Heart left ventricle (tissue), 16 donors: ENCODE results near the gene ASB1. TPM values are rescaled to one million over a fixed set of nuclear protein-coding genes. Genes with fewer than 3 reads are reported as not detected.

Experiments used
- ATAC-seq, 4 donors: fragments of 200-7000 bp; cut with Tn5 transposase; one replicate each; pipeline ENCODE4 v1.9.1; 2020 to 2022; ENCODE audit warnings: moderate library complexity in 4 of 4, mild to moderate bottlenecking in 3 of 4, moderate number of reproducible peaks in 1 of 4
- DNase-seq, 5 donors: peaks; one replicate each; pipeline ENCODE4 v3.0.0-alpha.2; 2020
- H3K27ac ChIP-seq, 12 donors: fragments of 200-600 bp; sonication (generic) in 4 of 12; one replicate each; pipeline versions ENCODE4 v1.5.0 to v1.8.0; 2016 to 2022; ENCODE audit warnings: mild to moderate bottlenecking in 2 of 12
- H3K27me3 ChIP-seq, 9 donors: fragments of 200-600 bp; sonication (generic) in 2 of 9; one replicate each; pipeline versions ENCODE4 v1.5.1 to v1.8.0; 2016 to 2022; ENCODE audit warnings: mild to moderate bottlenecking in 3 of 9
- H3K36me3 ChIP-seq, 9 donors: fragments of 200-600 bp; sonication (generic) in 2 of 9; one replicate each; pipeline versions ENCODE4 v1.5.0 to v1.8.0; 2018 to 2022; ENCODE audit warnings: mild to moderate bottlenecking in 2 of 9
- H3K4me1 ChIP-seq, 12 donors: fragments of 200-600 bp; sonication (generic) in 4 of 12; one replicate each; pipeline versions ENCODE4 v1.5.0 to v1.8.0; 2016 to 2022; ENCODE audit warnings: mild to moderate bottlenecking in 3 of 12
- H3K4me3 ChIP-seq, 12 donors: fragments of 200-600 bp; sonication (generic) in 4 of 12; one replicate each; pipeline versions ENCODE4 v1.5.0 to v1.8.0; 2017 to 2022; ENCODE audit warnings: mild to moderate bottlenecking in 9 of 12, moderate library complexity in 4 of 12
- H3K9me3 ChIP-seq, 12 donors: fragments of 200-600 bp; sonication (generic) in 4 of 12; one replicate each; pipeline versions ENCODE4 v1.5.0 to v1.8.0; 2016 to 2022; ENCODE audit warnings: mild to moderate bottlenecking in 1 of 12
- POLR2A ChIP-seq, 2 donors: fragments of 450-650 bp; IDR thresholded peaks; one replicate each; pipeline ENCODE4 v1.6.1; 2017; ENCODE audit warnings: antibody characterized with exemption in 2 of 2, mild to moderate bottlenecking in 2 of 2, moderate library complexity in 2 of 2
- WGBS, 4 donors: extraction: QIAGEN DNeasy Blood & Tissue Kit in 2 of 4; methylation state at CpG; one replicate each; pipeline versions ENCODE4 v1.1.5 to v1.1.7; 2013 to 2018; 5-methylcytosine and 5-hydroxymethylcytosine counted together
- intact Hi-C, 10 donors: fragments of 100-400 bp; cut with DNase I; formaldehyde crosslinking; loops; one replicate each; pipeline versions ENCODE4 v1.11.1 to v1.14.2; 2022
- polyA plus RNA-seq, 2 donors: library from polyadenylated mRNA; stranded (reverse); fragments of 200-250 nt; gene quantifications; one replicate each; pipeline ENCODE4 v1.2.3, GENCODE V29; 2013
- total RNA-seq, 9 donors: library from RNA; depleted of rRNA in 2 of 9; stranded (reverse); fragments of >200 nt in 2 of 9; fragmentation: NEBNext Ultra II Directional in 3 of 9; extraction: Animal tissue kit (Norgen Biotek cat#: 25700) in 3 of 9; gene quantifications; one replicate each; pipeline versions ENCODE4 v1.1.0 to v1.2.4, GENCODE V29; 2016 to 2023
- TF ChIP-seq, protein P1 (sequence below), 12 donors: fragments of 200-600 bp; sonication (generic) in 4 of 12; IDR thresholded peaks; one replicate each; pipeline versions ENCODE4 v1.5.0 to v1.8.0; 2018 to 2022; ENCODE audit warnings: antibody characterized with exemption in 12 of 12, mild to moderate bottlenecking in 5 of 12
- donor health status: ischemic (EF 13 %, LVEDD 7.1; RV severe dilation, severe dysfunction).
- donor health status: healthy with polysubstance abuse.
- donor health status: DM: no; HTN: yes; CAD: no.
- donor health status: DM: no; HTN: no; CAD: no.
- donor health status: ischemic (EF 25% LVEDD 6.9; RV normal size, moderate dysfunction).
- donor health status: ischemic (EF 25% LVEDD 5.7; RV mildly dilated, moderate dysfunction).
- donor health status: healthy.
- donor health status: DM: yes; HTN: yes; CAD: no.
- donor health status: ischemic (EF 35%, LVEDD 5.7; RV mildly dilated, moderate dysfunction).
- donor health status: nonischemic (EF 11% LVEDD 7.7; RV severe dilation, severe dysfunction).
- donor health status: DM: yes; HTN: yes; CAD: no.
- donor health status: PGD.
- donor health status: ischemic (EF 29% LVEDD 5.4; RV normal size, mild dysfunction).
- donor health status: nonischemic (EF 23%, LVEDD 6.1; RV moderate dilation, normal function).

The ASB1 gene
- total and polyA plus RNA-seq, 11 donors: 31.8 to 57.5 (median 46.7) TPM

DNA sequence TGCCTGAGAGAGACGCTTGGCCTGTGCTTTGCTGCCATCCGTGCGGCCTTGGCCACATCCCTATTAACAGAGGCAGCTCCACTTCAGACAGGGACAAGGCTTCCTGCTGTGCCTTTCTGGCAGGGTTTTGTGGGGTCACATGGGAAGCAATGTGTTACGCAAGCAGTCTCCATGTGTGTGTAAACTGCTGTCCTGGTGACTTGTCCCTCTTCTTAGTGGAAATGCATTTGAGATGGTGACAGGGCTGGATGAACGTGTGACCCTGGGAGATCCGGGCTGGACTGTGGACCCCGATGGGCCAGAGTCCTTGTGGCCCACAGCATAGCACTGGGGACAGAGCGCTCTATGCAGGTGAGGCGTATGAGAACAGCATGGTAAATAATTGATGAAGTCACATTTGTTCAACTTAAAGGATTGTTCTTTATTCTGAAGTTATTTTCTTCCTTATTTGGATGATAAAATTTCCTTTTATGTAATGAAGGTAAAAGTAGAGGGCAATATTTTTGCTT, 23.2 kb downstream of the ASB1 start:
- peaks cover 0 to 73% (median 48%) of the 10 kb centered on the region in 9 donors for H3K36me3 ChIP-seq
- WGBS, 4 donors: 54 to 65% (median 56%) methylated on average over 9 of the region's 9 CpGs
- no peak for TF ChIP-seq POLR2A (IDR thresholded peaks at IDR 0.05)
- TF ChIP-seq, protein P1, sequence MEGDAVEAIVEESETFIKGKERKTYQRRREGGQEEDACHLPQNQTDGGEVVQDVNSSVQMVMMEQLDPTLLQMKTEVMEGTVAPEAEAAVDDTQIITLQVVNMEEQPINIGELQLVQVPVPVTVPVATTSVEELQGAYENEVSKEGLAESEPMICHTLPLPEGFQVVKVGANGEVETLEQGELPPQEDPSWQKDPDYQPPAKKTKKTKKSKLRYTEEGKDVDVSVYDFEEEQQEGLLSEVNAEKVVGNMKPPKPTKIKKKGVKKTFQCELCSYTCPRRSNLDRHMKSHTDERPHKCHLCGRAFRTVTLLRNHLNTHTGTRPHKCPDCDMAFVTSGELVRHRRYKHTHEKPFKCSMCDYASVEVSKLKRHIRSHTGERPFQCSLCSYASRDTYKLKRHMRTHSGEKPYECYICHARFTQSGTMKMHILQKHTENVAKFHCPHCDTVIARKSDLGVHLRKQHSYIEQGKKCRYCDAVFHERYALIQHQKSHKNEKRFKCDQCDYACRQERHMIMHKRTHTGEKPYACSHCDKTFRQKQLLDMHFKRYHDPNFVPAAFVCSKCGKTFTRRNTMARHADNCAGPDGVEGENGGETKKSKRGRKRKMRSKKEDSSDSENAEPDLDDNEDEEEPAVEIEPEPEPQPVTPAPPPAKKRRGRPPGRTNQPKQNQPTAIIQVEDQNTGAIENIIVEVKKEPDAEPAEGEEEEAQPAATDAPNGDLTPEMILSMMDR (IDR thresholded peaks at IDR 0.05): no peak
- H3K4me1 ChIP-seq: peaks cover 0 to 30% (median 13%) of the 10 kb centered on the region in 12 donors
- no peaks in the 10 kb centered on the region for H3K27me3 ChIP-seq
- intact Hi-C loops: loop anchor here in 1 of 10 donors (5.0 kb wide), 1 partner anchor 73 kb away; no protein-coding TSS in a partner anchor
- ATAC-seq (peak; percentile 90 to 94 (median 93)), DNase-seq (peak; percentile 63 to 88 (median 70))
- H3K27ac ChIP-seq: peak overlapping the region; percentile 35 to 79 (median 56)
- peaks cover 0 to under 1% (median 0%) of the 10 kb centered on the region in 12 donors for H3K9me3 ChIP-seq
- H3K4me3 ChIP-seq: peak overlapping the region in 2 of 12 donors; percentile 4 to 30

DNA sequence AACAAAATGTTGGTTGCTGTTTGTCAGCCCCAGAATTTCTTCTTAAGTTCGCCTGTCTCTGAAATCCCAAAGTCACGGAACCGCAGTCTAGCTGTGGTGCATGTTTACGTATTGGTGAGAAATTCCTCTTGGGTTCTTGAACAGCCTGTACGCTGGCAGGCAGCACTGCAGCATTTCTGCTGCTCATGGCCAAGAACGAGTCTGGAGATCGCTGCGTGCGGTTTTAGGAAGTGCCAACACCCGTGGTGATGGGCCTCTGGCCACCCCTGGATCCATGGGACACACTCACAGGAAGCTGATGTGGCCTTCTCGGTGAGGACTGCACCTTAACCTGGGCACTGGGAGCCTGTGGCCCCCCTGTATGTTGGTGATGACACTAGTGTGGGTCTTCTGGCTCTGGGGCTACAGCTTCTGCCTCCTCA, 23.7 kb downstream of the ASB1 start:
- Histone ChIP-seq H3K4me1 (peaks cover 0 to 30% (median 13%) of the 10 kb centered on the region in 12 donors), H3K4me3 (peak overlapping the region in 2 of 12 donors; percentile 4 to 30), H3K9me3 (peaks cover 0 to 5% (median 0%) of the 10 kb centered on the region in 12 donors), H3K27ac (peak overlapping the region; percentile 35 to 79 (median 56)), H3K27me3 (no peaks in the 10 kb centered on the region), H3K36me3 (peaks cover 0 to 68% (median 43%) of the 10 kb centered on the region in 9 donors)
- intact Hi-C loops: loop anchor here in 1 of 10 donors (5.0 kb wide), 1 partner anchor 73 kb away; no protein-coding TSS in a partner anchor
- ATAC-seq: peak; percentile 59 to 80 (median 70)
- WGBS, 4 donors: 62 to 78% (median 72%) methylated on average over 10 to 11 of the region's 11 CpGs
- DNase-seq: peak in 2 of 5 donors; percentile 64 to 72
- TF ChIP-seq, protein P1 (IDR thresholded peaks at IDR 0.05): no peak
- no peak for TF ChIP-seq POLR2A (IDR thresholded peaks at IDR 0.05)

DNA sequence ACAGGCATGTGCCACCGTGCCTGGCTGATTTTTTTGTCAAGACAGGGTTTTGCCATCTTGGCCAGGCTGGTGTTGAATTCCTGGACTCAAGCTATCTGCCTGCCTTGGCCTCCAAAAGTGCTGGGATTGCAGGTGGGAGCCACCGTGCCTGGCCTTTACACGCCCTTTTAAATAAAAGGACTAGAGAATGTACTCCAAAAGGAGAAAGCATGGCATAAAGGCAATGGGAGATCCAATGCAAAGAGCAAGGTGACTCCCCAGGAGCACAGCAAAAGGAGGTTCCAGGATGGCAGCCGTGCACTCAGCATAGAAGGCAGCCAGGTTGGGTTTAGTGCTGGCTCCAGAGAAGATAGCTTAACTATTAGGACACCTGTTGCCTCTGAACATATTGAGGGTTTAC, 27.1 kb downstream of the ASB1 start:
- peaks cover 0 to 34% (median 15%) of the 10 kb centered on the region in 9 donors for H3K36me3 ChIP-seq
- WGBS, 4 donors: 92 to 95% (median 95%) methylated on average over 4 of the region's 4 CpGs
- no peak for DNase-seq
- H3K9me3 ChIP-seq: peaks cover 0 to 28% (median 7%) of the 10 kb centered on the region in 12 donors
- TF ChIP-seq, protein P1 (IDR thresholded peaks at IDR 0.05): no peak
- TF ChIP-seq POLR2A (IDR thresholded peaks at IDR 0.05): no peak
- H3K27ac ChIP-seq: no peak overlapping the region
- no peak for ATAC-seq
- intact Hi-C loops: loop anchor here in 1 of 10 donors (5.0 kb wide), 1 partner anchor 77 kb away; no protein-coding TSS in a partner anchor
- peaks cover 0 to 33% (median 16%) of the 10 kb centered on the region in 12 donors for H3K4me1 ChIP-seq
- no peak overlapping the region for H3K4me3 ChIP-seq
- no peaks in the 10 kb centered on the region for H3K27me3 ChIP-seq

DNA sequence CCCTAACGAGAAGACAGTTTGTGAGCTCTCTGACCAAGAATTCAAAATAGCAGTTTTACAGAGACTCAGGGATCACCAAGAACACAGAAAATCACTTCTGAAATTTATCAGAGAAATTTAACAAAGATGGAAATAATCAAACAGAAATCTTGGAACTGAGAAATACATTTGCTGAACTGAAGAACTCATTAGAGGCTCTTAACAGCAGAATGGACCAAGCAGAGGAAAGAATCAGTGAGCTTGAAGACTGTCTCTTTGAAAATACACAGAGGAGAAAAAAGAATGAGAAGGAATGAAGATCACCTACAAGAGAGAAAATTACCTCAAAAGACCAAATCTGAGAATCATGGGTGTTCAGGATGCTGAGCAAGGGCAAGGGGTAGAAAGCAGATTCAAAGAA, 29.7 kb downstream of the ASB1 start:
- intact Hi-C loops: no loop called here
- Histone ChIP-seq H3K4me3 (no peak overlapping the region), H3K27ac (no peak overlapping the region), H3K36me3 (peaks cover 0 to 9% (median 4%) of the 10 kb centered on the region in 9 donors), H3K4me1 (peaks cover 4 to 19% (median 12%) of the 10 kb centered on the region in 12 donors), H3K9me3 (peaks cover 0 to 28% (median 7%) of the 10 kb centered on the region in 12 donors), H3K27me3 (no peaks in the 10 kb centered on the region)
- no peak for DNase-seq
- 88 to 95% (median 93%) methylated on average over 1 of the region's 1 CpG for whole genome bisulfite sequencing, 4 donors
- TF ChIP-seq POLR2A (IDR thresholded peaks at IDR 0.05): no peak
- TF ChIP-seq, protein P1 (IDR thresholded peaks at IDR 0.05): no peak
- ATAC-seq: no peak
